Measurements from ENCODE around the gene AP3D1.
A peak's percentile ranks its signal among the peaks of the same experiment; 100 is the strongest.

DNA sequence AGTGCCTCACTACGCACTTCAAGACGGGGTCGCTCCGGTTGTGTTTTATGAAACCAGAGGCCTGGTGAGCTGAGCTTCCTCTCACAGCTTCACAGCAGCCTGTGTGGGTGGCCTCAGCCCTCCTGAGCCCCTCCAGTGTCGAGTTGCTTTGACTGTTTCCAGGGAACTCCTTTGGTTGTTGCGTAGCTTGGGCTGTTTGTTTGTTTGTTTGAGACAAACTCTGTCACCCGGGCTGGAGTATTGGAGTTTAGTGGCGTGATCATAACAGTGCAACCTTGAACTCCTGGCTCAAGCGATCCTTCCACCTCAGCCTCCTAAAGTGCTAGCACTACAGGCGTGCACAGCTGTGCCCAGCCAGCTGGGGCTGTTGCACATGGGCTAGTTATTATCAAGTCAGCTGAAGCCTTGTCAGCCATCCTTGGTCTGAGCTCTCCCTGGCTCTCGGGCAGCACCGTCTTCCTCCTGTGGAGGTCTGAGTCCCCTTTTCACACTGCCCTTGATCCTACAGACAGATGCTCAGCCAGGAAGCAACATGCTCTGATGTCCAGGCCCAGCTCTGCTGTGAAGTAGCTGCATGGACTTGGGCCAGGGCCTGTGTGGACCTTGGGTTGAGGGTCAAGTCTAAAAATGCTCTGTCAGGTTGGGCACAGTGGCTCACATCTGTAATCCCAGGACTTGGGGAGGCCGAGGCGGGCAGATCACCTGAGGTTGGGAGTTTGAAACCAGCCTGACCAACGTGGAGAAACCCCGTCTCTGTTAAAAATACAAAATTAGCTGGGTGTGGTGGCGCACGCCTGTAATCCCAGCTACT is 22.6 kb upstream of the AP3D1 start:
- TF ChIP-seq, protein P1, sequence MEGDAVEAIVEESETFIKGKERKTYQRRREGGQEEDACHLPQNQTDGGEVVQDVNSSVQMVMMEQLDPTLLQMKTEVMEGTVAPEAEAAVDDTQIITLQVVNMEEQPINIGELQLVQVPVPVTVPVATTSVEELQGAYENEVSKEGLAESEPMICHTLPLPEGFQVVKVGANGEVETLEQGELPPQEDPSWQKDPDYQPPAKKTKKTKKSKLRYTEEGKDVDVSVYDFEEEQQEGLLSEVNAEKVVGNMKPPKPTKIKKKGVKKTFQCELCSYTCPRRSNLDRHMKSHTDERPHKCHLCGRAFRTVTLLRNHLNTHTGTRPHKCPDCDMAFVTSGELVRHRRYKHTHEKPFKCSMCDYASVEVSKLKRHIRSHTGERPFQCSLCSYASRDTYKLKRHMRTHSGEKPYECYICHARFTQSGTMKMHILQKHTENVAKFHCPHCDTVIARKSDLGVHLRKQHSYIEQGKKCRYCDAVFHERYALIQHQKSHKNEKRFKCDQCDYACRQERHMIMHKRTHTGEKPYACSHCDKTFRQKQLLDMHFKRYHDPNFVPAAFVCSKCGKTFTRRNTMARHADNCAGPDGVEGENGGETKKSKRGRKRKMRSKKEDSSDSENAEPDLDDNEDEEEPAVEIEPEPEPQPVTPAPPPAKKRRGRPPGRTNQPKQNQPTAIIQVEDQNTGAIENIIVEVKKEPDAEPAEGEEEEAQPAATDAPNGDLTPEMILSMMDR (IDR thresholded peaks at IDR 0.05; ENCODE audit: low read depth, low read length, missing input control), result no peak
- TF ChIP-seq GABPA (IDR thresholded peaks at IDR 0.05 in 1 of 2, conservative IDR thresholded peaks at IDR 0.05 in 1 of 2) (no peak), MAX (IDR thresholded peaks at IDR 0.05) (no peak), JUND (IDR thresholded peaks at IDR 0.05) (no peak), RAD21 (IDR thresholded peaks at IDR 0.05) (peak in 1 of 2 donors; percentile 46), HNF4G (IDR thresholded peaks at IDR 0.05) (peak; percentile 94), EGR1 (IDR thresholded peaks at IDR 0.05; ENCODE audit: low read depth in 2 of 2) (no peak), YY1 (IDR thresholded peaks at IDR 0.05) (no peak), ZBTB33 (IDR thresholded peaks at IDR 0.05) (no peak), NR2F2 (IDR thresholded peaks at IDR 0.05) (no peak)
- TF ChIP-seq, protein P2, sequence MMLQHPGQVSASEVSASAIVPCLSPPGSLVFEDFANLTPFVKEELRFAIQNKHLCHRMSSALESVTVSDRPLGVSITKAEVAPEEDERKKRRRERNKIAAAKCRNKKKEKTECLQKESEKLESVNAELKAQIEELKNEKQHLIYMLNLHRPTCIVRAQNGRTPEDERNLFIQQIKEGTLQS (IDR thresholded peaks at IDR 0.05), result no peak
- TF ChIP-seq, protein P3, sequence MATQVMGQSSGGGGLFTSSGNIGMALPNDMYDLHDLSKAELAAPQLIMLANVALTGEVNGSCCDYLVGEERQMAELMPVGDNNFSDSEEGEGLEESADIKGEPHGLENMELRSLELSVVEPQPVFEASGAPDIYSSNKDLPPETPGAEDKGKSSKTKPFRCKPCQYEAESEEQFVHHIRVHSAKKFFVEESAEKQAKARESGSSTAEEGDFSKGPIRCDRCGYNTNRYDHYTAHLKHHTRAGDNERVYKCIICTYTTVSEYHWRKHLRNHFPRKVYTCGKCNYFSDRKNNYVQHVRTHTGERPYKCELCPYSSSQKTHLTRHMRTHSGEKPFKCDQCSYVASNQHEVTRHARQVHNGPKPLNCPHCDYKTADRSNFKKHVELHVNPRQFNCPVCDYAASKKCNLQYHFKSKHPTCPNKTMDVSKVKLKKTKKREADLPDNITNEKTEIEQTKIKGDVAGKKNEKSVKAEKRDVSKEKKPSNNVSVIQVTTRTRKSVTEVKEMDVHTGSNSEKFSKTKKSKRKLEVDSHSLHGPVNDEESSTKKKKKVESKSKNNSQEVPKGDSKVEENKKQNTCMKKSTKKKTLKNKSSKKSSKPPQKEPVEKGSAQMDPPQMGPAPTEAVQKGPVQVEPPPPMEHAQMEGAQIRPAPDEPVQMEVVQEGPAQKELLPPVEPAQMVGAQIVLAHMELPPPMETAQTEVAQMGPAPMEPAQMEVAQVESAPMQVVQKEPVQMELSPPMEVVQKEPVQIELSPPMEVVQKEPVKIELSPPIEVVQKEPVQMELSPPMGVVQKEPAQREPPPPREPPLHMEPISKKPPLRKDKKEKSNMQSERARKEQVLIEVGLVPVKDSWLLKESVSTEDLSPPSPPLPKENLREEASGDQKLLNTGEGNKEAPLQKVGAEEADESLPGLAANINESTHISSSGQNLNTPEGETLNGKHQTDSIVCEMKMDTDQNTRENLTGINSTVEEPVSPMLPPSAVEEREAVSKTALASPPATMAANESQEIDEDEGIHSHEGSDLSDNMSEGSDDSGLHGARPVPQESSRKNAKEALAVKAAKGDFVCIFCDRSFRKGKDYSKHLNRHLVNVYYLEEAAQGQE (IDR thresholded peaks at IDR 0.05), result no peak
